Gastroesophageal sphincter (tissue), 4 donors: Measurements from ENCODE around the gene ITGB5. TPM values are rescaled to one million over a fixed set of nuclear protein-coding genes. Genes with fewer than 3 reads are reported as not detected.
A peak's percentile ranks its signal among the peaks of the same experiment; 100 is the strongest.

Source experiments
- ATAC-seq: fragments of 150-250 bp; one replicate; pipeline ENCODE4 v1.9.1; 2016; ENCODE audit warnings: mild to moderate bottlenecking, moderate library complexity
- H3K27ac ChIP-seq, 4 donors: fragments of 200-600 bp; sonication (generic) in 3 of 4; 1 replicate in 3 of 4; 2 replicates in 1 of 4; pipeline ENCODE4 v1.5.1; 2016 to 2019
- H3K27me3 ChIP-seq: fragments of 200-600 bp; sonication (generic); one replicate; pipeline ENCODE4 v1.5.1; 2019
- H3K36me3 ChIP-seq, 2 donors: fragments of 200-600 bp; sonication (generic); one replicate each; pipeline ENCODE4 v1.5.1; 2019; ENCODE audit warnings: control low read depth in 1 of 2
- H3K4me1 ChIP-seq, 3 donors: fragments of 200-600 bp; sonication (generic); 1 replicate in 2 of 3; 2 replicates in 1 of 3; pipeline ENCODE4 v1.5.1; 2016 to 2019; ENCODE audit warnings: control low read depth in 2 of 3
- H3K4me3 ChIP-seq, 2 donors: fragments of 200-600 bp; sonication (generic); one replicate each; pipeline ENCODE4 v1.5.1; 2019; ENCODE audit warnings: mild to moderate bottlenecking in 1 of 2, moderate library complexity in 1 of 2
- H3K9me3 ChIP-seq, 3 donors: fragments of 200-600 bp; sonication (generic); one replicate each; pipeline ENCODE4 v1.5.1; 2017 to 2019; ENCODE audit warnings: control low read depth in 2 of 3
- EP300 ChIP-seq: sonication (generic); formaldehyde crosslinking; IDR thresholded peaks from one replicate; pipeline ENCODE4 v1.6.1; 2017; ENCODE audit warnings: antibody characterized with exemption, mild to moderate bottlenecking
- POLR2A ChIP-seq, 2 donors: fragments of 450-650 bp; IDR thresholded peaks; one replicate each; pipeline ENCODE4 v1.6.1; 2017; ENCODE audit warnings: antibody characterized with exemption in 2 of 2, mild to moderate bottlenecking in 2 of 2, moderate library complexity in 1 of 2
- POLR2AphosphoS5 ChIP-seq: sonication (generic); formaldehyde crosslinking; IDR thresholded peaks from one replicate; pipeline ENCODE4 v1.6.1; 2017; ENCODE audit warnings: antibody characterized with exemption
- WGBS, 2 donors: methylation state at CpG; one replicate each; pipeline ENCODE4 v1.1.5; 2018; ENCODE audit warnings: low coverage in 1 of 2; 5-methylcytosine and 5-hydroxymethylcytosine counted together
- total RNA-seq, 4 donors: library from RNA; depleted of rRNA; stranded (reverse); fragments of >200 nt; gene quantifications; one replicate each; pipeline ENCODE4 v1.1.0, GENCODE V29; 2016
- TF ChIP-seq, protein P1 (sequence below), 4 experiments: fragments of 200-600 bp in 2 of 4; fragments of 450-650 bp in 2 of 4; sonication (generic) in 1 of 4; IDR thresholded peaks; one replicate each; pipeline ENCODE4 v1.5.1; 2017 to 2019; ENCODE audit warnings: antibody characterized with exemption in 4 of 4, mild to moderate bottlenecking in 2 of 4, moderate library complexity in 2 of 4

Gene ITGB5
- total RNA-seq, 4 donors from 2014 or later, result 125 to 312 (median 151) TPM

DNA sequence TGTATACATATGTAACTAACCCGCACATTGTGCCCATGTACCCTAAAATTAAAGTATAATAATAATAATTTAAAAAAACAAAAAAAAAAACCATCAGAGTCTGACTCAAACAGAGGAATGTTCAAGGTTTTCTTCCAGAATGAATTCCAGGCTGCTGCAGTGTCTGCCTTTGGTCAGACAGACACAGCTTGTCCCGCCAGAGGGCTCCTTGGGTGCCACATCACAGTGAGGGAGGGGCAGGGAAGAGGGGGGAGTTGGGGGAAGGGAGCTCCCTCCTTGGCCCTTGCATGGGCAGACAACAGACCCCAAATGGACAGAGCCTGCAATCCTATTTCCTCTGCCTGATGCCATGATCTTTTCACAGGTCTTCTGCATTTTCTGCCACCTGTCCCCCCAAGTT lies 36.5 kb downstream of the ITGB5 start:
- WGBS, 2 donors, result 69 to 100% methylated on average over 1 to 2 of the region's 2 CpGs
- Histone ChIP-seq H3K36me3 (peaks cover 0 to 38% of the 10 kb centered on the region in 2 donors), H3K4me1 (peaks cover 14 to 38% (median 15%) of the 10 kb centered on the region in 3 donors), H3K9me3 (no peaks in the 10 kb centered on the region), H3K4me3 (no peak overlapping the region), H3K27me3 (no peaks in the 10 kb centered on the region), H3K27ac (peak overlapping the region in 3 of 4 donors; percentile 8 to 56 (median 51))
- ATAC-seq, result peak; percentile 59
- TF ChIP-seq POLR2A (IDR thresholded peaks at IDR 0.05), result no peak
- TF ChIP-seq, protein P1, sequence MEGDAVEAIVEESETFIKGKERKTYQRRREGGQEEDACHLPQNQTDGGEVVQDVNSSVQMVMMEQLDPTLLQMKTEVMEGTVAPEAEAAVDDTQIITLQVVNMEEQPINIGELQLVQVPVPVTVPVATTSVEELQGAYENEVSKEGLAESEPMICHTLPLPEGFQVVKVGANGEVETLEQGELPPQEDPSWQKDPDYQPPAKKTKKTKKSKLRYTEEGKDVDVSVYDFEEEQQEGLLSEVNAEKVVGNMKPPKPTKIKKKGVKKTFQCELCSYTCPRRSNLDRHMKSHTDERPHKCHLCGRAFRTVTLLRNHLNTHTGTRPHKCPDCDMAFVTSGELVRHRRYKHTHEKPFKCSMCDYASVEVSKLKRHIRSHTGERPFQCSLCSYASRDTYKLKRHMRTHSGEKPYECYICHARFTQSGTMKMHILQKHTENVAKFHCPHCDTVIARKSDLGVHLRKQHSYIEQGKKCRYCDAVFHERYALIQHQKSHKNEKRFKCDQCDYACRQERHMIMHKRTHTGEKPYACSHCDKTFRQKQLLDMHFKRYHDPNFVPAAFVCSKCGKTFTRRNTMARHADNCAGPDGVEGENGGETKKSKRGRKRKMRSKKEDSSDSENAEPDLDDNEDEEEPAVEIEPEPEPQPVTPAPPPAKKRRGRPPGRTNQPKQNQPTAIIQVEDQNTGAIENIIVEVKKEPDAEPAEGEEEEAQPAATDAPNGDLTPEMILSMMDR (IDR thresholded peaks at IDR 0.05), result no peak
- TF ChIP-seq EP300, result no peak
- TF ChIP-seq POLR2AphosphoS5, result no peak

DNA sequence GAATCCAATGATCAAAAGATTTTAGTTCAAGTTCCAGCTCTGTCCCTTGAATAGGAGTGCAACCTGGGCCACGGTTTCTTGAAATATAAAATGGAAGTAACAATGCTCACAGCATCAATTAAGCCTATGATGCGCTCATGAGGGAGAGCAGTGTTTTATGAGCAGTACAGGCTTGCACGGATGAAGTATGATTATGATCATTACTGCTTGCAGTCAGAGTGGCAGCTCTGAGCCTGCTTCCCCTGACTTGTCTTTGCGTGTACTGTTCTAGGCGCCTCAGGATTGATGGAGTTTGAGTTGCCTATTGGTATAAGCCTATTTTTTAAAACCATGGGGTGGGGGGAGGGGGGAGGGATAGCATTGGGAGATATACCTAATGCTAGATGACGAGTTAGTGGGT lies 37.0 kb downstream of the ITGB5 start:
- Histone ChIP-seq H3K36me3 (peaks cover 0 to 34% of the 10 kb centered on the region in 2 donors), H3K4me1 (peaks cover 15 to 43% (median 19%) of the 10 kb centered on the region in 3 donors), H3K27ac (peak overlapping the region in 2 of 4 donors; percentile 20 to 51), H3K9me3 (no peaks in the 10 kb centered on the region), H3K4me3 (no peak overlapping the region), H3K27me3 (no peaks in the 10 kb centered on the region)
- TF ChIP-seq EP300, result no peak
- no peak for TF ChIP-seq POLR2A (IDR thresholded peaks at IDR 0.05)
- TF ChIP-seq POLR2AphosphoS5, result no peak
- TF ChIP-seq, protein P1 (IDR thresholded peaks at IDR 0.05), result no peak
- WGBS, 2 donors, result 95 to 96% methylated on average over 4 to 5 of the region's 6 CpGs
- ATAC-seq, result no peak

DNA sequence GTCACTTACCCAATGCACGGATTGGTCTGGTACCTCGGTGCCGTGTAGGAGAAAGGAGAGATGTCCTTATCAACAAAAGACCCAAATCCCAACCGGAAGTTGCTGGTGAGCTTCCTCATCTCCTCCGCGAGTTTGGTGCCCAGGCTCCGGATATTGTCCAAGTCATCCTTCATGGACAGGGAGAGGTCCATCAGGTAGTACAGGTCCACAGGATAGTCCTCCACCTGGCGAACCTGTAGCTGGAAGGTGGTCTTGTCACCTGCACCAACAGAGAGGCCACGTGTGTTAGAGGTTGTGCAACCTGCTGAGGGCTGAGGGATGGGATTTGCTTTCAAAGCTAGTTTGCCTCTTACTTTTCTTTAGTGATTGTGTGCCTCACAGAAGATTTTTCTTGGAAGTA lies 38.9 kb downstream of the ITGB5 start:
- WGBS, 2 donors, result 98 to 100% methylated on average over 3 to 6 of the region's 9 CpGs
- TF ChIP-seq EP300, result no peak
- TF ChIP-seq POLR2AphosphoS5, result no peak
- TF ChIP-seq, protein P1 (IDR thresholded peaks at IDR 0.05), result no peak
- TF ChIP-seq POLR2A (IDR thresholded peaks at IDR 0.05), result no peak
- no peaks in the 10 kb centered on the region for H3K27me3 ChIP-seq
- no peak for ATAC-seq
- H3K9me3 ChIP-seq, result no peaks in the 10 kb centered on the region
- H3K4me3 ChIP-seq, result no peak overlapping the region
- H3K36me3 ChIP-seq, result peaks cover 0 to 23% of the 10 kb centered on the region in 2 donors
- peaks cover 24 to 62% (median 30%) of the 10 kb centered on the region in 3 donors for H3K4me1 ChIP-seq
- H3K27ac ChIP-seq, result no peak overlapping the region

DNA sequence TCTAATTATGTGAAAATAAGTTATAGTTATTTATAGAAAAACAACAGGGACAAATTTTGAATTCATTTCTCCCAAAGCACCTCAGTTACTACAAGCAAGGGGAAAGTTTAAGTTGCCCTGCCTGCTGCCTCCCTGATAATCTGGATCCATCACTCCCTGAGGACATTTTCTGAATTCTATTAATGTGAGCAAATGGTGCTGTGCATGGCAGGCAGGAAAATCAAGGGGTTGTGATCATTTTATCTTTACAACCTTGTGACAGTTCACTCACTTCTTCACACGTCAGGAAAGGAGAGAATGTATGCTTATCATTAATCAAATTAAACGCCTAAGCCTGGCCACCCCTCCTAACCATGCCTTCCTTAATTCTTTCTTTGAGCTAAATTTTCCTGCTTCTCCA lies 39.3 kb downstream of the ITGB5 start:
- TF ChIP-seq, protein P1 (IDR thresholded peaks at IDR 0.05), result no peak
- TF ChIP-seq POLR2A (IDR thresholded peaks at IDR 0.05) (no peak), EP300 (no peak), POLR2AphosphoS5 (no peak)
- 83% methylated on average over 2 of the region's 2 CpGs; no CpG with 5 or more reads in 1 of the 2 donors for WGBS, 2 donors
- Histone ChIP-seq H3K27me3 (no peaks in the 10 kb centered on the region), H3K9me3 (no peaks in the 10 kb centered on the region), H3K27ac (no peak overlapping the region), H3K4me1 (peaks cover 24 to 66% (median 30%) of the 10 kb centered on the region in 3 donors), H3K4me3 (no peak overlapping the region), H3K36me3 (peaks cover 0 to 23% of the 10 kb centered on the region in 2 donors)
- no peak for ATAC-seq

DNA sequence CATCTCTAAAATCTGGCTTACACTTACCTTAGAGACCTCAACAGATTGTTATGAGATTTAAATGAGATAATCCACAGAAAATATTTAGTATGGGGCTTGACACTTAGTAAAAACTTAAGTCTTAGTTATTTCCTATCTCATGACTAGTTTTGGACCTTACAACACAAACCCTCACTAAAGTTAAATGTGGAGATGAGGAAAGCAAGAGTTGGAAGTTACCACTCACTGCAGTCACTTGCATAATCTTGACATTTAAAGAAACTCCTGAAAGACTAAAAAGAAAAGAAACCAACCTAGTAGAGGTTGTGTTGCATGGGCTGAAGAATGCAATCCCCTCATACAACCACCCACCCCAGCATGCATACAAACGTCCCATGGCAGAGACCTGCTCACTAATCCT lies 40.1 kb downstream of the ITGB5 start:
- ATAC-seq, result no peak
- Histone ChIP-seq H3K4me1 (peaks cover 24 to 68% (median 30%) of the 10 kb centered on the region in 3 donors), H3K27me3 (no peaks in the 10 kb centered on the region), H3K36me3 (peaks cover 2 to 30% of the 10 kb centered on the region in 2 donors), H3K9me3 (no peaks in the 10 kb centered on the region), H3K27ac (peak overlapping the region in 3 of 4 donors; percentile 40 to 90 (median 83)), H3K4me3 (no peak overlapping the region)
- WGBS, 2 donors, result 80 to 100% methylated on average over 1 of the region's 1 CpG
- TF ChIP-seq POLR2AphosphoS5 (peak; percentile 21), EP300 (no peak), POLR2A (IDR thresholded peaks at IDR 0.05) (no peak)
- TF ChIP-seq, protein P1 (IDR thresholded peaks at IDR 0.05), result no peak
